Activated CD8-positive, alpha-beta memory T cell treated with anti-CD3 and anti-CD28 coated beads for 24 hours (primary cell): ENCODE measurements around the gene CMBL.

Experiments used
- DNase-seq: peaks from one replicate; pipeline ENCODE4 v3.0.0-alpha.2; 2020

The CMBL gene

GRCh38 chr5:10307206-10308148, at the start of gene CMBL:
Gene CMBL, minus strand, starts transcription at chr5:10307902. Its CDS starts 17,140 bp downstream, at chr5:10290762.
- peak; percentile 71 for DNase-seq

- DNase-seq: peak; percentile 19
Observed at GRCh38 chr5:10355071-10355889, 47.6 kb upstream of the CMBL start.

- peak; percentile 82 for DNase-seq
Observed at GRCh38 chr5:10354048-10354872, 46.6 kb upstream of the CMBL start.

- peak; percentile 97 for DNase-seq
Observed at GRCh38 chr5:10353241-10354047, 45.7 kb upstream of the CMBL start, which contains the start of gene MARCHF6. Gene MARCHF6, plus strand, starts transcription at chr5:10353695. Its CDS starts 204 bp downstream, at chr5:10353899.

GRCh38 chr5:10352430-10353240, 44.9 kb upstream of the CMBL start:
- DNase-seq: no peak

- DNase-seq: peak; percentile 42
Observed at GRCh38 chr5:10351919-10352318, 44.2 kb upstream of the CMBL start.

GRCh38 chr5:10351199-10351905, 43.6 kb upstream of the CMBL start:
- DNase-seq: peak; percentile 53

GRCh38 chr5:10348258-10348657, 40.6 kb upstream of the CMBL start:
- no peak for DNase-seq

GRCh38 chr5:10344461-10345106, 36.9 kb upstream of the CMBL start:
- peak; percentile 13 for DNase-seq

- DNase-seq: peak; percentile 11
Observed at GRCh38 chr5:10343486-10343885, 35.8 kb upstream of the CMBL start.

- DNase-seq: peak; percentile 42
Observed at GRCh38 chr5:10339958-10340357, 32.3 kb upstream of the CMBL start.

- peak; percentile 19 for DNase-seq
Observed at GRCh38 chr5:10339058-10339811, 31.5 kb upstream of the CMBL start.

GRCh38 chr5:10338686-10339057, 31.0 kb upstream of the CMBL start:
- no peak for DNase-seq

GRCh38 chr5:10337986-10338385, 30.3 kb upstream of the CMBL start:
- DNase-seq: peak; percentile 48

GRCh38 chr5:10337107-10337506, 29.4 kb upstream of the CMBL start:
- no peak for DNase-seq

GRCh38 chr5:10335711-10336470, 28.2 kb upstream of the CMBL start:
- peak; percentile 40 for DNase-seq

- DNase-seq: peak; percentile 45
Observed at GRCh38 chr5:10334831-10335230, 27.1 kb upstream of the CMBL start.
